Ovary (tissue), 3 donors: Measurements from ENCODE around the gene IGF2BP3.

Source experiments
- POLR2A ChIP-seq: fragments of 450-650 bp; IDR thresholded peaks from one replicate; pipeline ENCODE4 v1.6.1; 2017; ENCODE audit warnings: antibody characterized with exemption, mild to moderate bottlenecking, moderate library complexity
- TF ChIP-seq, protein P1 (sequence below), 3 donors: fragments of 450-650 bp in 2 of 3; fragments of 200-600 bp in 1 of 3; IDR thresholded peaks; one replicate each; pipeline versions ENCODE4 v1.5.1 to v1.8.0; 2016 to 2022; ENCODE audit warnings: antibody characterized with exemption in 3 of 3, mild to moderate bottlenecking in 1 of 3
- donor health status: DM: no; HTN: no; CAD: no.

DNA sequence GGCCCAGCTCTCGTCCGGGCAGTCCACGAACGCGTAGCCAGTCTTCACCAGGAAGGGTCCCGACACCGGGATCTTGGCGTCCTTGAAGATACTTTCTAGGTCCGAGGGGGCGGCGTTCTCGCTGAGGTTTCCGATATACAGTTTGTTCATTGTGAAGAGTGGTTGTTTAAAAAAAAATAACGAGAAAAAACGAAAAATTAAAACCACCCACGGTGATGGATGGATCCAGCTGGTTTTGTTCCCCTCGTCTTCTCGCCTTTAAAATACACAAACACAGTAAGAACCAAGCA, 385 bp downstream of the IGF2BP3 start:
- TF ChIP-seq POLR2A = no peak
- TF ChIP-seq, protein P1, sequence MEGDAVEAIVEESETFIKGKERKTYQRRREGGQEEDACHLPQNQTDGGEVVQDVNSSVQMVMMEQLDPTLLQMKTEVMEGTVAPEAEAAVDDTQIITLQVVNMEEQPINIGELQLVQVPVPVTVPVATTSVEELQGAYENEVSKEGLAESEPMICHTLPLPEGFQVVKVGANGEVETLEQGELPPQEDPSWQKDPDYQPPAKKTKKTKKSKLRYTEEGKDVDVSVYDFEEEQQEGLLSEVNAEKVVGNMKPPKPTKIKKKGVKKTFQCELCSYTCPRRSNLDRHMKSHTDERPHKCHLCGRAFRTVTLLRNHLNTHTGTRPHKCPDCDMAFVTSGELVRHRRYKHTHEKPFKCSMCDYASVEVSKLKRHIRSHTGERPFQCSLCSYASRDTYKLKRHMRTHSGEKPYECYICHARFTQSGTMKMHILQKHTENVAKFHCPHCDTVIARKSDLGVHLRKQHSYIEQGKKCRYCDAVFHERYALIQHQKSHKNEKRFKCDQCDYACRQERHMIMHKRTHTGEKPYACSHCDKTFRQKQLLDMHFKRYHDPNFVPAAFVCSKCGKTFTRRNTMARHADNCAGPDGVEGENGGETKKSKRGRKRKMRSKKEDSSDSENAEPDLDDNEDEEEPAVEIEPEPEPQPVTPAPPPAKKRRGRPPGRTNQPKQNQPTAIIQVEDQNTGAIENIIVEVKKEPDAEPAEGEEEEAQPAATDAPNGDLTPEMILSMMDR (IDR thresholded peaks at IDR 0.05) = no peak
